CD14-positive monocyte (primary cell): ENCODE results near the gene FBP2. TPM values are rescaled to one million over a fixed set of nuclear protein-coding genes. Genes with fewer than 3 reads are reported as not detected.
A peak's percentile ranks its signal among the peaks of the same experiment; 100 is the strongest.

Experiments
- DNase-seq, 3 donors: peaks; one replicate each; pipeline ENCODE4 v3.0.0-alpha.2; 2011 to 2022
- H2AFZ ChIP-seq: 2 replicates; pipeline ENCODE4 v1.6.0; 2012; ENCODE audit warnings: mild to moderate bottlenecking, low read depth, low read length, inconsistent platforms; ENCODE audit not compliant: insufficient read depth, poor library complexity, severe bottlenecking
- H3K27ac ChIP-seq, 2 donors: 1 replicate in 1 of 2; 2 replicates in 1 of 2; pipeline ENCODE4 v1.5.1; 2012 to 2013; ENCODE audit warnings: low read length in 2 of 2, control low read depth in 1 of 2, inconsistent platforms in 1 of 2, low read depth in 1 of 2, mild to moderate bottlenecking in 1 of 2
- H3K27me3 ChIP-seq, 2 donors: one replicate each; pipeline versions ENCODE4 v1.6.0 to v1.6.1; 2011 to 2013; ENCODE audit warnings: low read length in 2 of 2; ENCODE audit not compliant: control insufficient read depth in 2 of 2, insufficient read depth in 2 of 2
- H3K36me3 ChIP-seq, 2 donors: replicated peaks in 1 of 2; 1 replicate in 1 of 2; 2 replicates in 1 of 2; pipeline versions ENCODE4 v1.5.1 to v1.6.1; 2012 to 2013; ENCODE audit warnings: low read length in 2 of 2, control low read depth in 1 of 2, inconsistent platforms in 1 of 2, mild to moderate bottlenecking in 1 of 2; ENCODE audit not compliant: insufficient read depth in 2 of 2, control insufficient read depth in 1 of 2
- H3K4me1 ChIP-seq, 2 donors: 1 replicate in 1 of 2; 2 replicates in 1 of 2; pipeline versions ENCODE4 v1.5.1 to v1.6.1; 2012 to 2013; ENCODE audit warnings: low read length in 2 of 2, control low read depth in 1 of 2, inconsistent platforms in 1 of 2, mild to moderate bottlenecking in 1 of 2, moderate library complexity in 1 of 2; ENCODE audit not compliant: insufficient read depth in 2 of 2, control insufficient read depth in 1 of 2
- H3K4me2 ChIP-seq: replicated peaks from 2 replicates; pipeline ENCODE3; 2012; ENCODE audit warnings: low read length, moderate library complexity, mild to moderate bottlenecking; ENCODE audit not compliant: poor library complexity, severe bottlenecking; ENCODE audit errors: extremely low read depth
- H3K4me3 ChIP-seq, 3 experiments: fragments of 200-600 bp in 1 of 3; sonication (generic) in 1 of 3; replicated peaks in 1 of 3; 1 replicate in 2 of 3; 2 replicates in 1 of 3; pipeline ENCODE4 v1.5.1; 2011 to 2013; ENCODE audit warnings: low read length in 3 of 3, mild to moderate bottlenecking in 3 of 3, control low read depth in 2 of 3, low read depth in 2 of 3, inconsistent platforms in 1 of 3, moderate library complexity in 1 of 3
- H3K79me2 ChIP-seq: 2 replicates; pipeline ENCODE4 v1.6.0; 2012; ENCODE audit warnings: mild to moderate bottlenecking, control low read depth, inconsistent platforms, low read length, moderate library complexity; ENCODE audit not compliant: insufficient read depth
- H3K9ac ChIP-seq: 2 replicates; pipeline ENCODE4 v1.6.0; 2017; ENCODE audit warnings: low read length, mild to moderate bottlenecking; ENCODE audit not compliant: insufficient read depth, poor library complexity, severe bottlenecking
- H3K9me3 ChIP-seq, 2 donors: replicated peaks in 1 of 2; 1 replicate in 1 of 2; 2 replicates in 1 of 2; pipeline versions ENCODE4 v1.5.1 to v1.6.1; 2012 to 2013; ENCODE audit warnings: low read length in 2 of 2, control low read depth in 1 of 2; ENCODE audit not compliant: control insufficient read depth in 1 of 2, insufficient read depth in 1 of 2
- H4K20me1 ChIP-seq: 2 replicates; pipeline ENCODE4 v1.6.0; 2012; ENCODE audit warnings: mild to moderate bottlenecking, low read length, control low read depth, moderate library complexity; ENCODE audit not compliant: insufficient read depth
- H3K27ac Mint-ChIP-seq, 7 donors: one replicate each; pipeline ENCODE4 v1.8.0; 2020; ENCODE audit warnings: mild to moderate bottlenecking in 7 of 7, mixed read lengths in 7 of 7, moderate library complexity in 6 of 7, inconsistent platforms in 2 of 7
- H3K27me3 Mint-ChIP-seq, 3 donors: one replicate each; pipeline ENCODE4 v1.8.0; 2021 to 2022; ENCODE audit warnings: low read depth in 3 of 3, mild to moderate bottlenecking in 3 of 3, mixed read lengths in 3 of 3, moderate library complexity in 3 of 3, inconsistent platforms in 1 of 3
- H3K36me3 Mint-ChIP-seq, 2 donors: one replicate each; pipeline ENCODE4 v1.8.0; 2020; ENCODE audit warnings: mixed read lengths in 2 of 2, inconsistent platforms in 1 of 2, mild to moderate bottlenecking in 1 of 2
- H3K4me1 Mint-ChIP-seq: one replicate; pipeline ENCODE4 v1.8.0; 2020; ENCODE audit warnings: mild to moderate bottlenecking, mixed read lengths
- H3K4me3 Mint-ChIP-seq, 2 donors: one replicate each; pipeline ENCODE4 v1.8.0; 2020; ENCODE audit warnings: mild to moderate bottlenecking in 2 of 2, mixed read lengths in 2 of 2, moderate library complexity in 1 of 2
- H3K9me3 Mint-ChIP-seq, 7 donors: one replicate each; pipeline ENCODE4 v1.8.0; 2020 to 2022; ENCODE audit warnings: mixed read lengths in 7 of 7, mild to moderate bottlenecking in 6 of 7, moderate library complexity in 6 of 7, inconsistent platforms in 2 of 7
- CTCF ChIP-seq: fragments of 200-600 bp; IDR thresholded peaks from one replicate; pipeline ENCODE4 v1.8.0; 2022; ENCODE audit warnings: antibody characterized with exemption, mild to moderate bottlenecking
- WGBS: methylation state at CpG from one replicate; pipeline ENCODE4 v1.1.5; 2013; ENCODE audit warnings: missing lambda C conversion rate; ENCODE audit not compliant: insufficient coverage; 5-methylcytosine and 5-hydroxymethylcytosine counted together
- intact Hi-C, 2 donors: fragments of 100-400 bp; cut with micrococcal nuclease; formaldehyde crosslinking; loops; one replicate each; pipeline versions ENCODE4 v1.15.0 to v1.15.1; 2023
- polyA plus RNA-seq, 3 donors: library from polyadenylated mRNA; depleted of rRNA in 1 of 3; unstranded in 2 of 3; stranded (reverse) in 1 of 3; fragments of 300-500 nt in 2 of 3; fragments of >200 nt in 1 of 3; fragmentation: Illumina TruSeq in 2 of 3; gene quantifications; 1 replicate in 2 of 3; 2 replicates in 1 of 3; pipeline ENCODE4 v1.2.3, GENCODE V29; 2012 to 2021

Gene FBP2
- polyA plus RNA-seq, 3 donors, result not detected

DNA sequence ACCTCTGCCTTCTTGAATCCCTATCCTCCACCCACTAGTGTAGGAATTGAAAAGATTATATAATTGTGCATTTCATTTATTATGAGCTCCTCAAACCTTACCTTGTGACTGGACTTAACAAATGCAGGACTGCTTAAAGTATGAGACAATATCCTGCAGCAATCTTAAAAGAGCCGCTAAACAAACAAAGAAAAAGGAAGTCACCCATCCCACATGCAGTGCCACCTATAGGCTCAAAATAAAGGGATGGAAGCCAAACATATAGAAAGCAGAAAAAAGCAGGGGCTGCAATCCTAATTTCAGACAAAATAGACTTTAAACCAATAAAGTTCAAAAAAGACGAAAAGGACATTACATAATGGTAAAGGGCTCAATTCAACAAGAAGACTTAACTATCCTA is 30.1 kb downstream of the FBP2 start:
- Histone ChIP-seq H3K9ac (no peak overlapping the region), H3K36me3 (no peaks in the 10 kb centered on the region), H3K27me3 (peaks cover 0 to 5% of the 10 kb centered on the region in 2 donors), H3K79me2 (no peaks in the 10 kb centered on the region), H3K4me1 (no peaks in the 10 kb centered on the region), H4K20me1 (no peaks in the 10 kb centered on the region), H2AFZ (no peak overlapping the region), H3K4me2 (no peak overlapping the region), H3K9me3 (no peaks in the 10 kb centered on the region), H3K4me3 (no peak overlapping the region), H3K27ac (no peak overlapping the region)
- WGBS, result no CpG with 5 or more reads among the region's 2 CpGs
- no peak for DNase-seq
- Mint-ChIP-seq H3K36me3 (no peaks in the 10 kb centered on the region), H3K27ac (no peak overlapping the region), H3K4me1 (peaks cover 1% of the 10 kb centered on the region), H3K27me3 (peaks cover 2 to 7% (median 3%) of the 10 kb centered on the region in 3 donors), H3K9me3 (peaks cover 0 to 3% (median 0%) of the 10 kb centered on the region in 7 donors), H3K4me3 (no peak overlapping the region)
- intact Hi-C loops, result no loop called here
- peak; percentile 39 for TF ChIP-seq CTCF

DNA sequence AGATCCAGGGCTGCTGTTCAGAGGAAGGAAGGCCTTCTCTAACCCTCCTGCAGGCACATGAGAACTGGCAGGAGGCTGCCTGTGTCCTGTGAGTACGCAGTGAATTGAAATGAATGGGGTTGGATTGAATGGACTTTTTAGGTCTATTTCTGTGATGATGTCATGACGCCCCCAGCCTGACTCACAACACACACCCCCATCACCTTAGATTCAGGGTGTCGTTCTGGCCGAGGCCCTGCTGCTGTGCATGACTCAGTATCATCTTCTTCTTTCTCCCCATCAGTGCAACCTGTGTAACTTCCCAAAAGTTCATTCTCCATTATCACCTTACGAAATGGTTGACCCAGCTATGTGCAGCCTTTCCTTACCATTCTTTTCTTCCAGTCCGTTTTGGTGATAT is 33.4 kb downstream of the FBP2 start:
- H3K27ac ChIP-seq, result no peak overlapping the region
- no peaks in the 10 kb centered on the region for H3K4me1 ChIP-seq
- no peak overlapping the region for H3K4me3 ChIP-seq
- Mint-ChIP-seq H3K36me3 (no peaks in the 10 kb centered on the region), H3K27me3 (peaks cover 2 to 16% (median 9%) of the 10 kb centered on the region in 3 donors), H3K4me3 (no peak overlapping the region), H3K27ac (no peak overlapping the region), H3K4me1 (peaks cover 7% of the 10 kb centered on the region), H3K9me3 (peaks cover 0 to 1% (median 0%) of the 10 kb centered on the region in 7 donors)
- no peak for TF ChIP-seq CTCF
- H3K9ac ChIP-seq, result no peak overlapping the region
- H3K9me3 ChIP-seq, result no peaks in the 10 kb centered on the region
- peaks cover 0 to 8% of the 10 kb centered on the region in 2 donors for H3K27me3 ChIP-seq
- no peak for DNase-seq
- no peaks in the 10 kb centered on the region for H3K36me3 ChIP-seq
- no peaks in the 10 kb centered on the region for H3K79me2 ChIP-seq
- H3K4me2 ChIP-seq, result no peak overlapping the region
- no peaks in the 10 kb centered on the region for H4K20me1 ChIP-seq
- intact Hi-C loops, result no loop called here
- H2AFZ ChIP-seq, result no peak overlapping the region
- no CpG with 5 or more reads among the region's 6 CpGs for WGBS
